GM10847 (cell line): ENCODE data around the gene ABI3.

Experiments used
- POLR2A ChIP-seq: IDR thresholded peaks from 2 replicates; pipeline ENCODE4 v1.6.1; 2011; ENCODE audit not compliant: insufficient read length; ENCODE audit errors: extremely low read depth

The ABI3 gene

GRCh38 chr17:49194297-49194607, 16.3 kb upstream of the ABI3 start:
- TF ChIP-seq POLR2A, result no peak

GRCh38 chr17:49195751-49196150, 14.8 kb upstream of the ABI3 start:
- TF ChIP-seq POLR2A, result no peak

GRCh38 chr17:49196520-49196919, 14.0 kb upstream of the ABI3 start:
- TF ChIP-seq POLR2A, result no peak

GRCh38 chr17:49197346-49197998, 13.0 kb upstream of the ABI3 start:
- TF ChIP-seq POLR2A, result no peak

- TF ChIP-seq POLR2A, result no peak
These were observed 12.3 kb upstream of the ABI3 start for GRCh38 chr17:49198211-49198610.

- no peak for TF ChIP-seq POLR2A
These were observed 10.0 kb upstream of the ABI3 start for GRCh38 chr17:49200423-49201083.

DNA sequence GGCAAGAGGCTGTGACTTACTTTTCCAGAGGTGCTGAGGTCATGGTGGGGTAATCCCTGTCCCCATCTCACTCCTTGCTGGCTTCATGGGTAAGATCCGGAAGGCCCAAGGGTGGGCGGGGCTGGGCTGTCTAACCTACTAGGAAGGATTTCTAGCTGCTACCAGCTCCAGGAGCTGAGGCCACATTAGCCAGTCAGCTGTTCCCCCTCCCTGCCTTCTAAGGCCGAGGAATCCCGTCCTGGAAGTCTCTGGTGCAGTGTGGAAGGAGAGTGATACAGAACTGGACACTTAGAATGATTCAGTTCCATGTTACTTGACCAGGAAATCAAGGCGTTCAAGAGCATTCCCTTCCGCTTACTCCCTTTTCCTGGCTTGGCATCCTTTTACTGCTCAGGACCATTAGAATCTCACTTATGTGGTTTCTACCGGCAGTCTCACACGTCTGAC, 9.0 kb upstream of the ABI3 start:
- no peak for TF ChIP-seq POLR2A

DNA sequence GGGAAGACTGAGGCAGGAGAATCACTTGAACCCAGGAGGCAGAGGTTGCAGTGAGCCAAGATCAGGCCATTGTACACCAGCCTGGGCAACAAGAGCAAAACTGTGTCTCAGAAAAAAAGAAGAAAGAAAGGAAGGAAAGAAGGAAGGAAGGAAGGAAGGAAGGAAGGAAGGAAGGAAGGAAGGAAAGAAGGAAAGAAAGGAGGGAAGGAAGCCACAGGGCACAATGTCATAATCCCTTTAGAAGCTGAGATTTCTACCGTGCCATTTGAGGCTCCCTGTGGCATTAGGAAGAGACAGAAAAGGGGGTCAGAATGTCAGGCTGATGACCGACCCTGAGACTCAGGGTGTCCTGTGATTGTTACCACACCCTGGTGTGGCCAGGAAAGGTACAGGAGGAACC, 6.7 kb upstream of the ABI3 start:
- no peak for TF ChIP-seq POLR2A

GRCh38 chr17:49204516-49204915, 6.0 kb upstream of the ABI3 start:
- no peak for TF ChIP-seq POLR2A

DNA sequence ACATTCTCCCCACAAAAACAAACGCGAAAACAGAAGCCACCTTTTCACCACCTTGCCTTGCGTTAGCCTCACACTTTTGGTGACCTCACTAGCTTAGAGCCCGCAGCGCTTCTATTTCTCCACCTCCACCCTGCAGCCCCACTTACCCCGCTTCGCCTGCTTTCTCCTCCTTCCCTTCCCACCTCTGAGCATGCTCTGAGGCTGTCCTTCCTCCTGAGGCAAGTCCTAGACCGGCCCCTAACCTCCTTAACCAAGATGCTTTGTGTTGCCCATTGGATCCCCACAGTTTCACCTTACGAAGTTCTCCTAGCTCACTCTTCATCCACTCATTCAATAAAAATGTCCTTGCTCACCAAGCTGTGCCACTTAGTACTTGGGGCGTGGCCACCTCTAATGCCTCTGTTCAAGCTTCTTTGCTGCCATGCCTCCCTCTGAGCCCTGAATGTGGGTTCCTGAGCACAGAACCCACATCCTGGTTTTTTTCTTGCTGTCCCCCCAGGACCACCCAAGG, 1.4 kb upstream of the ABI3 start:
- no peak for TF ChIP-seq POLR2A

GRCh38 chr17:49213399-49213798, 2.9 kb downstream of the ABI3 start:
- TF ChIP-seq POLR2A, result no peak

GRCh38 chr17:49213847-49214246, 3.3 kb downstream of the ABI3 start:
- no peak for TF ChIP-seq POLR2A

GRCh38 chr17:49214676-49215360, 4.3 kb downstream of the ABI3 start:
- TF ChIP-seq POLR2A, result no peak

DNA sequence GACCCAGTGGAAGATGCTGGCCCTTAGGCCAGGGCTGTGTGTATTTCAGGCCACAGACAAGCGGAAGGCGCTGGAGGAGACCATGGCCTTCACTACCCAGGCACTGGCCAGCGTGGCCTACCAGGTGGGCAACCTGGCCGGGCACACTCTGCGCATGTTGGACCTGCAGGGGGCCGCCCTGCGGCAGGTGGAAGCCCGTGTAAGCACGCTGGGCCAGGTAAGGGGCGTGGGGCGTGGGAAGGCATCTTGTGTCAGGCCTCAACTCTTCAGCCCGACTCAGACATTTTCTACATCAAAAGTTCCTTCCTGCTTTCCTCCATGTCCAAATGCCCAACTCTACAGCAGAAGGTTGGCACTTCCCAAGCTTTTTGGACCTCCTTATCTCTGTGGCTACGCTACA, 6.0 kb downstream of the ABI3 start:
- no peak for TF ChIP-seq POLR2A

DNA sequence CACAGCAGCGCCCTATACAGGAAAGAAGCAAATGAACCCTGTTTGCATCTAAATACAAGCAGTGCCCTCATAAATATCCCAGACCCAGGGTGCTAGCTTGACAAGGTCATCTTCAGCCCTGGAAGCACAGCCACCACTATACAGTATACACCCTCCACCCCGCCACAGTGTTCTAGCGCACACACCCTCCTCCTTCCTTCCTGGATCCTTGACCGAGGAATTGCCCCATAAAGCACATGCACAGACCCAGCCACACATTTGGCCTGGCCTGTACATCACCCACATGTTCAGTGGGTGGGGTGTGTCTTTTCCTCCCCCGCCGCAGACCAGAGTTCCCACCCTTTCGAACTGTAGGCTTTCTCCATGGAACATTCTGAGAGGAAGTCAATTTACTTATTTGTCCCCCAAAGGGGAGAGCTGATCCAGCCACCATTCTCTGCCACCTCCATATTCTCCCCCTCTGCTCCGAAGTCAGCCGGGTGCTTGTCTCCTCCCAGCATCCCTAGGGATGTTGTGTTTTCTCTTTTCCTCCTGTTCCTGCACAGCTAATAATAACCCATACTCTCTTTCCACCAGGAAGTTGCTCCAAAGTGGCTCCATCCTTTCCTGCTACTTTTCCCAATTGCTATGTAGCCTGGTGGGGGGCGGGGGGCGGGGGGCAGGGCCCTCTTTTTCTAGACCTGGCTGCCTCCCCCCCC, 6.6 kb downstream of the ABI3 start:
- no peak for TF ChIP-seq POLR2A
